Measurements from ENCODE around the gene TAOK3. TPM values are rescaled to one million over a fixed set of nuclear protein-coding genes. Genes with fewer than 3 reads are reported as not detected.

TAOK3 gene
- total and polyA plus RNA-seq, 9 of the 15 experiments (the other 6 are each of a cell fraction or from before 2014, with no cell fraction given), result 24.3 to 83.5 (median 47.1) TPM

- peak; percentile 45 for TF ChIP-seq VEZF1 (CRISPR knock-in tag; IDR thresholded peaks at IDR 0.05)
- no peak for TF ChIP-seq NFIX (CRISPR knock-in tag; IDR thresholded peaks at IDR 0.05; ENCODE audit: low read depth)
- TF ChIP-seq CTBP1 (IDR thresholded peaks at IDR 0.05; ENCODE audit: borderline replicate concordance), result 0 out of 2 replicates have a peak, but pooled peaks have one; percentile 45
- peak; percentile 15 for TF ChIP-seq FIP1L1 (IDR thresholded peaks at IDR 0.05; ENCODE audit: low read depth, low read length, poor library complexity, severe bottlenecking)
- TF ChIP-seq ZNF644 (tag; IDR thresholded peaks at IDR 0.05; ENCODE audit: low read depth), result no peak
- peak; percentile 68; the same call in 1 of the 2 replicates for TF ChIP-seq FOXP1 (CRISPR knock-in tag; IDR thresholded peaks at IDR 0.05)
- TF ChIP-seq ZFX (CRISPR knock-in tag; IDR thresholded peaks at IDR 0.05), result peak; percentile 77
- TF ChIP-seq ARID4B (CRISPR knock-in tag; IDR thresholded peaks at IDR 0.05), result peak; percentile 53; the same call in 1 of the 2 replicates
- TF ChIP-seq, protein P1, sequence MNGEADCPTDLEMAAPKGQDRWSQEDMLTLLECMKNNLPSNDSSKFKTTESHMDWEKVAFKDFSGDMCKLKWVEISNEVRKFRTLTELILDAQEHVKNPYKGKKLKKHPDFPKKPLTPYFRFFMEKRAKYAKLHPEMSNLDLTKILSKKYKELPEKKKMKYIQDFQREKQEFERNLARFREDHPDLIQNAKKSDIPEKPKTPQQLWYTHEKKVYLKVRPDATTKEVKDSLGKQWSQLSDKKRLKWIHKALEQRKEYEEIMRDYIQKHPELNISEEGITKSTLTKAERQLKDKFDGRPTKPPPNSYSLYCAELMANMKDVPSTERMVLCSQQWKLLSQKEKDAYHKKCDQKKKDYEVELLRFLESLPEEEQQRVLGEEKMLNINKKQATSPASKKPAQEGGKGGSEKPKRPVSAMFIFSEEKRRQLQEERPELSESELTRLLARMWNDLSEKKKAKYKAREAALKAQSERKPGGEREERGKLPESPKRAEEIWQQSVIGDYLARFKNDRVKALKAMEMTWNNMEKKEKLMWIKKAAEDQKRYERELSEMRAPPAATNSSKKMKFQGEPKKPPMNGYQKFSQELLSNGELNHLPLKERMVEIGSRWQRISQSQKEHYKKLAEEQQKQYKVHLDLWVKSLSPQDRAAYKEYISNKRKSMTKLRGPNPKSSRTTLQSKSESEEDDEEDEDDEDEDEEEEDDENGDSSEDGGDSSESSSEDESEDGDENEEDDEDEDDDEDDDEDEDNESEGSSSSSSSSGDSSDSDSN (IDR thresholded peaks at IDR 0.05; ENCODE audit: borderline replicate concordance in 1 of 2, low read depth in 2 of 2, low read length in 2 of 2), result 0 out of 4 replicates have a peak, but pooled peaks of 1 of the 2 experiments have one; percentile 72
- no peak for TF ChIP-seq NR2C2 (CRISPR knock-in tag; IDR thresholded peaks at IDR 0.05)
- no peak for TF ChIP-seq NR2C2 (tag; IDR thresholded peaks at IDR 0.05)
- TF ChIP-seq, protein P2, sequence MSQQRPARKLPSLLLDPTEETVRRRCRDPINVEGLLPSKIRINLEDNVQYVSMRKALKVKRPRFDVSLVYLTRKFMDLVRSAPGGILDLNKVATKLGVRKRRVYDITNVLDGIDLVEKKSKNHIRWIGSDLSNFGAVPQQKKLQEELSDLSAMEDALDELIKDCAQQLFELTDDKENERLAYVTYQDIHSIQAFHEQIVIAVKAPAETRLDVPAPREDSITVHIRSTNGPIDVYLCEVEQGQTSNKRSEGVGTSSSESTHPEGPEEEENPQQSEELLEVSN (IDR thresholded peaks at IDR 0.05; ENCODE audit: borderline replicate concordance in 1 of 2, extremely low read depth in 1 of 2, insufficient read depth in 1 of 2, insufficient read length in 1 of 2, low read depth in 1 of 2, low read length in 1 of 2, poor library complexity in 1 of 2, severe bottlenecking in 1 of 2), result peak in 1 of 2 experiments; percentile 14
- no peak for TF ChIP-seq FOXA3 (CRISPR knock-in tag; conservative IDR thresholded peaks at IDR 0.05 in 1 of 2, IDR thresholded peaks at IDR 0.05 in 1 of 2)
- peak; percentile 35 for TF ChIP-seq SAP30 (IDR thresholded peaks at IDR 0.05; ENCODE audit: borderline replicate concordance, insufficient read depth, low read depth, low read length, poor library complexity, severe bottlenecking)
- TF ChIP-seq BRCA1 (IDR thresholded peaks at IDR 0.05), result no peak
- no peak for TF ChIP-seq BRCA1 (CRISPR knock-in tag; IDR thresholded peaks at IDR 0.05)
These were observed 268.9 kb downstream of the TAOK3 start, which contains the start of gene VSIG10 (continued) for GRCh38 chr12:118103601-118104382.

All from K562 (cell line).